ENCODE results near the gene TSC1.

The TSC1 gene

DNA sequence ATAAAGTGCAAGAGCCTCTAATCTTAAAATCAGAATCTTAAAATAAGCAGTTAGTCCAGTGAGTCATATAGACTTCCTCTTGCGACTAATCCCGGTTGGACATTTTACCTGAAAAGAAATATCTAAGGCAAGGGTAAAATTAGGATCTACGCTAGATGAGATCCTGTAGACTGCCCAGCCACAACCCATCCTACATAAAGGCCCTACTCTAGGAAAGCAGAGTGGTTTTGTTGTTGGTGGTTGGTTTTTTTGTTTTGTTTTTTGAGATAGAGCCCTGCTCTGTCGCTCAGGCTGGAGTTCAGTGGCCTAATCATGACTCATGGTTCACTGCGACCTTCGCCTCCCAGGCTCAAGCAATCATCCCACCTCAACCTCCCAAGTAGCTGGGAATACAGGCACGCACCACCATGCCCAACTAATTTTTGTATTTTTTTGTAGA lies 6.9 kb downstream of the TSC1 start:
- DNase-seq (ENCODE audit: low spot score): no peak

DNA sequence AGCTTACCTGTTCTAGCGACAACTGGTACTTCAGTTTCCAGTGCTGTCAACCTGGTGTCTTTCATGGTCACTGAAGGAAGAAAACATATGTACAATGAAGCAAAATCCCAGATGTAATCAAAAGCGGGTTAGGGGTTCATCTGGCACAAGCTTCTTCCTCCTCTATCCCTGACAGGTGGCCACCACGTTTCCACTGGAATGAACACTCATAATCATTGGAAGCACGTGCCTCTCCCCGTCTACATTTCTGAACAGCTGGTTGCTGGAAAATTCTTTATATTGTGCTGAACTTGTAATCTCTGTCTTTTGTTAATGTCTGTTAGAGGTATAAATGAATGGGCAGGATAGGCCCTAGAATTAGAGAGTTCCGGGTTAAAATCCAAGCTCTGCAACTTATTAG lies 9.4 kb downstream of the TSC1 start:
- DNase-seq (ENCODE audit: low spot score): no peak

DNA sequence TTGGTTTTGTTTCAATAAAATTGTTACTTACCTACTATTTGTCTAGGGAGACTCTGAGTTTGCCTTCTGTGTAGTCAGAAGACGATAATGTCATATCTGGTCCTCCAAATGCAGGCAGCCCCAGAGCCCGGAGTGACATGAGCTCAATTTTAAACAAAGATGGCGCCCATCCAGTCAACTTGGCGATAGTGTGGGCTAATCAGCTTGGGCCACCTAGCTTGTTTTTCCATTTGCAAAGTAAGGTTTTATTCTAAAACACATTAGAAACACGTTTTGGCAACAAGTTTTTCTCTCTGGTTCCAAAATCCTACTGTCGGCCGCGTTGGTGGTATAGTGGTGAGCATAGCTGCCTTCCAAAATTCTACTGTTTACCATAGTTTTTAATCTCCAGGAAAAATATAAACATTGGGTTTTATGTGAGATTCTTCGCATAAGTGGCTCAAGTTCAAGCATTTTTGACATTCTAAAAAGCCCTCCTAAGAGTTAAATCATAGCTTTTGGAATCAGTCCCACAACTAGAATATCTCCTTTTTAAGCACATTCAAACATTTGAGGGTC lies 13.2 kb downstream of the TSC1 start:
- no peak for DNase-seq (ENCODE audit: low spot score)

DNA sequence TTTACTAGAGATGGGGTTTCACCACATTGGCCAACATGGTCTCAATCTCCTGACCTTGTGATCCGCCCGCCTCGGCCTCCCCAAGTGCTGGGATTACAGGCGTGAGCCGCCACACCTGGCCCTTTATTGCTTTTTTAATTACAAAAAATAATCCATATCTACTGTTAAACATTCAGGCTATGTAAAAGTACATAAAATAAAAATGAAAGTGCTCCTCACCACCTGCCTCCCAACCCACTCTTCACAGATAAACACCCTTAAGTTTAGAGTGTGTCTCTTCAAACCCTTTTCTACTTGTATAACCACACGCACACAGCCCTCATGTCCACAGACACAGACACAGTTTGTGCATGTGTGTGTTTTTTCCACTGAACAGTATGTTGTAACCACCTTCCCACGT lies 16.7 kb downstream of the TSC1 start:
- DNase-seq (ENCODE audit: low spot score): no peak

DNA sequence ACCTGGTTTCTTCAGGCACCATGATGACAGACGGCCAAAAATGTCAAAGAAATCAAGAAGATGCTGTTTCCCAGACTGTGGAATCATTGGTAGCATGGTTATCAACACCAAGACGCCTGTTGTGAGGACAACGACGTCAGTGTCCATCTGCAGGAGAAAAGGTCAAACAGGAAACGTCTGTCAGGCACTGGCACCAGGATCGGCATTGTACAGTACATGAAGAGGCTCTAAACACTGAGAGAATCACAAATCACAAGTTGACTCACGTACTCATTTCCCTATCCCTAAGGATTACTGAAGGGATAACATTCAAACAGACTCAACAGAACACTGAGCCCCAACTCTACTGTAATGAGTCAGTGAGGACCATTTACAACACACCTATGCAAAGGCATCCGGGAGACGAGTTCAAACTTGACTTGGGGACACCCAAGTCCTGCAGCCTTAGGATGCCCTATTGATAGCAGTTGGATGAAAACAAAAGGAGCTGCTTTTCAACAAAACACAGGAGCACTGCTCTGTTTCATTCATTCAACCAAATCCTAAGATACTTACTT lies 21.0 kb downstream of the TSC1 start:
- peak; percentile 61 for DNase-seq (ENCODE audit: low spot score)

DNA sequence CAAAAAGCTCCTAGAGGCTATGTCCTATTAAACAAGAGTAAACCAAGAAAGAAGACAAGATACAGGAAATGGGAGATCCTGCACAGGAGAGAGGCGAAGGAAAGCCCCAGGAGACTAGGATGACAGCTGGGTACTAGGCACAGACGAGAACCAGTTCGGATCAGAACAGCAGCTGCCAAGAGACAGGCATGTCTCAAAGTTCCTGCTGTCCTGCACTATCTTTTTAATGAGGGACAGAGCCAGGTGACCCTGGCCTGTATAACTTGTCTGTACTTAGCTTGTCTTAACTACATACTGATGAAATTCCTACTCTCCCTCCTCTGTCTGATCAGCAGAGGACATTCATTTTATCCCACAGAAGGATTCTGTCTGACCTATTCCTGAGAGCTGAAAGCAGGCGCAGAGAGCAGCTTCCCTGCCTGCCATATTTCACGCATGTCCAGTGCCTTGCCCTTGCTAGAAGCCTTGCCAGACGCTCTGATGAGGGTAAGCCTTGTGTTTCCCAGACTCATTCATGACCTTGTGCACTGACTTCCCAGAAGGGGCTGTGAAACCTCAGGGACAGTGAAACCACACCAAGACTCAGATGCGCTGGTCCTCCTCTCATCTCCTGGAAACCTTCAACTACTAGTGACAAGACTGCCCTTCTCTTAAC lies 24.7 kb downstream of the TSC1 start:
- DNase-seq (ENCODE audit: low spot score): no peak

DNA sequence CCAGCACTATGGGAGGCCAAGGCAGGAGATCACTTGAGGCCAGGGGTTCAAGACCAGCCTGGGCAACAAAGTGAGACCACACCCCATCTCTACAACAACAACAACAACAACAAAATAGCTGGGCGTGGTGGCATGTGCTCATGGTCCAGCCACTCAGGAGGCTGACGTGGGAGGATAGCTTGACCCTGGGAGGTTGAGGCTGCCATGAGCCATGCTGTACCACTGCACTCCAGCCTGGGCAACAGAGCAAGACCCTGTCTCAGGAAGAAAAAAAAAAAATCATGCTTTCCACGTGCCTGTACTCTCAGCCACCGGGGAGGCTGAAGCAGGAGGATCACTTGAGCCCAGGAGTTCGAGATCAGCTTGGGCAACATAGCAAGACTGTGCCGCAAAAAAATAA lies 29.5 kb downstream of the TSC1 start:
- DNase-seq (ENCODE audit: low spot score): no peak

DNA sequence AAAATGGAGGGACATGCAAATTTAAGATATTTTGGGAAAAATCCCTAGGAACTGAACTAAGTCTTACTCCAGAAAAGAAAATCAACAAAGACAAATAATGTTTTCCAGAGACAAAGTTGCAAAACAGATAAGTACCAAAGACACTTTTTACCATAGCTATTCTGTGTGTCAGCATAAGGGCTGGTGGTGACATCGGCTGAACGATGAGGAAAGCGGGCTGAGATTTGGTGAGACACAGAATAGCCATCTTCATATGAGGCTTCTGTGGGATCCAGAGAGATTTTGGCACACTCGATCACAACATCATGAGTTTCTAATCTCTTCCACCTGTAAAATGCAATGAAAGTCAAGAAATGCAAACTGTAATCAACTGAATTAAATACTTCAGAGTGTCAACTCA lies 32.3 kb downstream of the TSC1 start:
- no peak for DNase-seq (ENCODE audit: low spot score)

DNA sequence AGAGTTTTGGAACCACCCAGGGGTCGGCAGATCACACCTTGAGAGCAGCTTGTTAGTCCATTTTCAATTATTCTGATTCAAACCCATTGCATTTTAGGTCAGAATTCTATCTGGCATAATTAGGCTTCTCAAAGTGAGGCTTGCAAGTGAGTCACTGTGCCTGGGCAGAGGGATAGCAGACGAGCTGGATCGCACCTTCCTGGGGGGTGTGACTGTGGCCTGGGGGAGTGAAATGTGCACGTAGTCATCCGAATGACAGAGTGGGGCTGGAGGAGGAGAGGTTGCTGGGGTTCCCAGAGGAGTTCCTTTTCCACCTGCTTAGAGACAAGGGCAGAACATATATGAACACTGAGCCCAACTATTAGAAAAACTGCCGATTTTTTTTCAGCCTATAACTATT lies 34.0 kb downstream of the TSC1 start:
- no peak for DNase-seq (ENCODE audit: low spot score)

DNA sequence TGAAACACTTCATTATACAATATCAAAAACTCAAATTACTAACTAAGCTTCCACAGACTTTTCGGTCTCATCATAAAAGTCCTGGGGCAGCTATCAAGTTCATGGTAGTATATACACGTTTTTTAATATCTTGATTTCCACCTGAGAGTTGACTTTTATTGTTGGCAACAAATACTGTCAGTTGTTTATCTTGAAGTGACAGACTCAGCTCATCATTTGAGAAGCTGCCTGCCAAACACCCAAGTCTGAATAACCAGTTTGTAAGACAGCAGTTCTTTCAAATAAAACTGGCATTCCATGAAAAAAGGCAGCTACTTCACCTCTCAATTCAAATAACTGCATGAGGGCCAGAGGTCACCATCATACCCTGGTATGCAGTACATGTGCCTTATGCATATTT lies 35.1 kb downstream of the TSC1 start:
- no peak for DNase-seq (ENCODE audit: low spot score)

DNA sequence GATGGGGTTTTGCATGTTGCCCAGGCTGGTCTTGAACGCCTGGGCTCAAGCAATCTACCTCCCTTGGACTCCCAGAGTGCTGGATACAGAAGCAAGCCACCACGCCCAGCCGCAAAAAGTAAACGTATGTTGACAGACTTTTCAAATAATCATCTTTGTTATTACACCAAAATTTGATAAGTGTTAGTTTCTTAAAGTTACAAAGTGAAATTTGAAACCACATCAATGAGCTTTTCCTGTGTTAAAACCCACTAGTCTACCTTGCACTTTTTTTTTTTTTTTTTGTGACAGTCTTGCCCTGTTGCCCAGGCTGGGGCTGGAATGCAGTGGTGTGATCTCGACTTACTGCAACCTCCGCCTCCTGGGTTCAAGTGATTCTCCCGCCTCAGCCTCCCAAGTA lies 35.8 kb downstream of the TSC1 start:
- no peak for DNase-seq (ENCODE audit: low spot score)

DNA sequence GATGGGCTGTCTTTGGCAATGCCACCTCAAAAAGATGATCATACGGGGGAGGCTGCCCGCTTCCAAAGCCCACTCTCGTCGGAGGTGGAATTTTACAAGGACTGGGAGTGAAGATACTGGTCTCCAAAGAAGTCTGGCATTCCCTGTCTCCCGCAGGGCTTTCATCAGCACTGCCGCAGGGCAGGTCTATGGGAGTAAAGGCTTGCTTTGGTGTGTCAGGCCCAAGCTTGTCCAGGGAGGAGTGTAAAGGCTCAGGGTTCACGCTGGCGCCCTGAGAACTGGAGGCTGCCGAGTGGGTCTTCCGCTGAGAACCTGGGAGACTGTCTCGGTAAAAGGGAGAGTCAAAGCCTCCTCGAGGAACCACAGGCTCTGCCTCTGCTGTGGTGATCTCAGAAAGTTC lies 38.7 kb downstream of the TSC1 start:
- no peak for DNase-seq (ENCODE audit: low spot score)

DNA sequence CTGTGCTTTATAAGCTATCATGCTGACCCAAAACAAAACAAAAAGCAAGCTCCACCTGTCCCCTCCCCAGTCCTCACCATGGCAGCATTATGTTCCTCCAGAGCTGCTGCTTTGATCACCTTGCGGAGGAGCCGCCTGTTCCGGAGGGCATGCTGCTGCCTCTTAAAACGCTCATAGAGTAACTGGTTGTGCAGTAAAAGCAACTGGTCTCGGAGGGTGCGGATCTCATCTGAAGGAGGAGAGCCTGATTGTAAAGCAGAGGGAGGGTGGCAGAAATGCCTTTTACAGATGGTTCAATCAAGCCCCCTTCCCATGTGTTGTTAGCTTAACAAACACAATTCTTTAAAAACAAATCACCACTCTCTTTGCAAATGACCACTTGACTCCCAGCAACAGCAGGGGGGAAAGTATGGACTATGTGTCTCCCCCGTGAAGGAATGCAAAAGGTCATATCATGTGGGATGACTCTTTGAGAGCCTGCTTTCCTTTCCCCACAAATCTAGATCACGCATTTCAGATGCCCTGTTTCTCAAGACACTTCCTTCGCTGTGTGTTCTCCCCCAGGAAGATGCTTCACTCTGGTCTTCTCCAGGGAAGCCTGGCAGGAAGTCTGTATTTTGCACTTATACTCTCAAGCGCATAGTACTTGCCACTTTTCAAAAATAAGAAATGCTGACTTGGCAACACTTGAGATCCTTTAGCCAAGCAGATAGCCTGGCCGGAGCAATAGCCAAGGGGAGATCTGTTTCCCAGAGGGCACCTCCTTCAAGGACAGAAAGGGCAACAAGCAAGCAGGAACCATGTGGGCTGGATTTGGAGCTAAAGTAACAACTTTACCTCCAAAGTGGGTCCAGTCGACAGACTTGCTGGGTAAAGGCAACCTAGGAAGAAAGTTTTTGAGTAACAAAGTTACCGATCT lies 40.6 kb downstream of the TSC1 start:
- DNase-seq (ENCODE audit: low spot score): no peak

DNA sequence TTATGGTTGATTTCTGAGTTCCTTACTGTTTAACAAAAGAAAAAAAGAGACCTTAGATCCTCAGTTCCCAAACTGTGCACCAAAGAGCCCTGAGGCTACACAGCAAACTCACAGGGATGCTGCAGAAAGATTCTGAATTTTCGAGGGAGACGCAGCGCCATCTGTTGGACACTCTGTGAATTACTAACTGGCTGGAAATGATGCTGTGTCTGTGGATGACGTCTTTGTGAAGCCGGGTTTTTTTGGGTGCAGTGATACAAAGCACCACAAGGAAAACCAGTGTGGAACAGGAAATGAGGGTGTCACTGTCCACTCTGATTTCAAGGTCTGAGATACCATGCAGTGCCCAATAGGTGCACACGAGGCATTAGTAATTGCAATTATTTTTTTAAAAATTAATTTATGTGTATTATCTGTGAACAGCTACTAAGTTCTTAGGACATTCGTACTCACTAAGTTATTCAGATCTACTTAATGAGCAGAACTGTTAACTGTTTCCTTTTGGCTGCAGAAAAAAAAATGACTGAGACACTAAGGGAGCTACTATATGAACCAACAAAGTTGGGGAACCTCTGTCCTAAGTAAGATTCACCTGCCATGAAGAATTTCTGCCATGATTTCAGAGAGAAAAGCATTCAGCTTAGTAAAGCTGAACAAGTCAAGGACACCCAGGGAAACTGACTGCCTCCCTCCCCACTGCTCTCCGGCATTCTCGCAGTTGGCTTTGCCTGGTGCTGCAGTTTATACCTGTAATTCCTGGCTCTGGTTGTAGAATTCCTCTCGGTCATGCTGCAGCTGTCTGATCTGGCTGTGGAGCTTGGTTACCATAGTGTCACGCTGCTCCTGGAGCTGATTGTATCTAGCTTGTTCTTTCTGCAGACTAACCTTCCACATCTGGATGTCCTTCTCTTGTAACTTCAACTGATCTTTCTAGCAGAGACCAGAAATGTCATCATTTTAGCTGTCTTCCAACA lies 42.3 kb downstream of the TSC1 start:
- DNase-seq (ENCODE audit: low spot score): peak; percentile 75

DNA sequence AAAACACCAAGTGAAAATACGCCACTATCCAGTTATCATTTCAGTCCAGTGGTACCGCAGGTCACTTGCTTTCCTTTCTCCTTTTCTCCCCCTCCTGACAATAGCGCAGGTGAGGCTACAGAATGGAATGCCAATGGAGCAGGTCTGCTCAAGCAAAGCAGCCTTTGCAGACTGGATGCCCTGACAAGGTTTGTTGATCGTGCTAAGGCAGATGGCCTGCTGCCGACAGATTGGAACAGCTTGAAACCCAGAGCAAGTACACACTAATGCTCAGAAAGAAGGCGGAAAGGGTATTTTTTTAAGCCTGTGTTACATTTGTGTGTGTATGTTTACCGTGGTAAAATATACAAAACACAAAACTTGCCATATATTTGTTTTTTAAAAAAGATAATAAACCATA lies 46.4 kb downstream of the TSC1 start:
- no peak for DNase-seq (ENCODE audit: low spot score)

DNA sequence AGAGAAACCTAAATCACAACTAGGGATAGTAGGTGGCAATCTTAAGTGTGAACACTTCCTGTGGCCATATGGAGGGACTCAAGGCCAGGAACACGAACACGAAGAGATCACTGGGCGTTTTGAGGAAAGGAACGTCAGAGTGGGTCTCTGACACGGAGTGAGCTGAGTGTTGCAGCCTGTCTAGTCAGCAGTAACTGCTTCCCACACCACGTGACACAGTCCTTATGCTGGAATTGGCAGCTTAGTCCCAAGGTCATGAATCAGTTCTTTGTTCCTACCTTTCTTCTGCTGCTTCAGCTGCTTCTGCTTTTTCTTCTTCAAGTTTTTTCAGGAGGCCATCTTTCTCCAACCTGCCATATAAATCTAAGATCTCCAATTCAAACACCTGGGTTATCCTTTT lies 47.5 kb downstream of the TSC1 start:
- DNase-seq (ENCODE audit: low spot score): peak; percentile 96

DNA sequence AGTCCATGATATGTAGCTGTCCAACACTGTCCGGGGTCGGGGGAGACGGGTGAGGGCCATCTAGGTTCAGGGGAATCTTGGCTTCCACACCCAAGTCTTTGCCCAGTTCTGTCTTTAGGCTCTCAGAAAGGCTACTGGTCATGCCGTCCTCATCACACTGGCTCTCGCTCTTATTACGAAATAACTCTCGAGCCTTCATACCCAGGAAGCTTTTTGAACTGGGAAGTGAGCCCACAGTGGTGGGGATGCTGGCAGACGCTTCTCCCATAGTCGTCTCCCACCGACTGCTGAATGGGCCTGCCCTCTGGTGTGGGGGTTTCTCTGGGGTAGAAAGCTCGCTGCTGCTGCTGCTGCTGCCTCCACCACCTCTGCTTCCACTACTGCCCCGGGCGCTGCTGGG lies 48.2 kb downstream of the TSC1 start:
- DNase-seq (ENCODE audit: low spot score): no peak

DNA sequence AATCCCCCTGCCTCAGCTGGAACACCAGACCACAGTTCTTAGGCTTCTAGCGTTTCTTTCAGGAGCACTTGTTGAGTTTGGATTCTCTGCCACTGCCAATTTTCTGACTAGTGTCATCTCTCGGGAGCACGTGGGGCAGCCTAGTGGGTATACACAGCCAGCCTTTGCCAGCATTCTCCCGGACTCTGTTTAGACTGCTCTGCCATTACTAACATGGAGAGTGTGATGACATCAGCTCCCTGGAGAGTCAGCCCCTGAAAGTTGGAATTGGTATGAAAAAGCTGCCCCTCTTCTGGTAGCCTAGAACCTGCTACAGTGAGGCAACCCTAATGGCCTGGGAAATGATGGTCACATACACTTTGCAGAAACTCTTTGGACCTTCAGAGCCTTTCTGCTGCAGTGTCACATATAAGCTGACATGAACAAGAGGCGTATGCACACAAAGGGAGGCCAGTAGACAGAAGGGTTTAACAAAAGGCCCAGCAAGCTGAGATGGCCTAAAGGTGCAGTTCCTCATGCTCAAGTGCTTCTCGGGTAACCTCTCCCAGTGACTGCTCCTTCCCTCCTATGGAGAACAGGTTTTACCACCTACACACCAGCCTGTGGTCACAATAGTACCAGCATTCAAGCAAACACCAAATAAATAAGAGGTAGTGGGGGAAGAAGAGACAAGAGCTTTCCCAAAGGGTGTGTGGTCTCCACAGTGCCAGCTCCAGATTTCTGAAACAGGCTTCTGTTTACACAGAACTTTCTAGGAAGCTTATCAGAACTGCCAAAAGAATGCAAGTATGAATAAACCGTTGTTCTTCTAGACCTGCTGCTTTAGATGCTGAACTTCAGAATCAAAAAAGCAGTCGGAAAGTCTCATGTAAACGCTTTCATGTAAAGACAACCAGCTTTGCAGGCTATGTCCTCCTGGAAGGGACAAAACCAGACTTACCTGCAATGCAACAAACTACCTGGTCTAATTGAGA lies 49.3 kb downstream of the TSC1 start:
- peak; percentile 55 for DNase-seq (ENCODE audit: low spot score)

DNA sequence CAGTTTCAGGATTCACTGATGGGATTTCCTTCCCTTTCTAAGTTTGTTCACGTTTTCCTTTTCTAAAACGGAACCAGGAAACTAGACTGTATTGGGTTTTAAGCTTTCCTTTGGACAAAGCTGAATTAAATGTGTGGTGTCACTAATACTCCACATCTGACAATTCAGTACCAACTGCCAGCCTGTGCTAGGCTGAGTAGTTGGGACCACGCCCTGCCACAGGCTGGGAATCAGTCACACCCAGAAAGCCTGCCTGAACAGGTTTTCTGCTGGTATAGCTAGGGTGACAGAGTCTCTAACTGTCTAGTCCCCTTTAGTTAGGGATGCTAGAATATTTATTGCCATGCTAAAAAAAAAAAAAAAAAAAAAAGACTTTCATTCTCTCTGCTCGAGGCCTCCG lies 50.1 kb downstream of the TSC1 start:
- peak; percentile 15 for DNase-seq (ENCODE audit: low spot score)

DNA sequence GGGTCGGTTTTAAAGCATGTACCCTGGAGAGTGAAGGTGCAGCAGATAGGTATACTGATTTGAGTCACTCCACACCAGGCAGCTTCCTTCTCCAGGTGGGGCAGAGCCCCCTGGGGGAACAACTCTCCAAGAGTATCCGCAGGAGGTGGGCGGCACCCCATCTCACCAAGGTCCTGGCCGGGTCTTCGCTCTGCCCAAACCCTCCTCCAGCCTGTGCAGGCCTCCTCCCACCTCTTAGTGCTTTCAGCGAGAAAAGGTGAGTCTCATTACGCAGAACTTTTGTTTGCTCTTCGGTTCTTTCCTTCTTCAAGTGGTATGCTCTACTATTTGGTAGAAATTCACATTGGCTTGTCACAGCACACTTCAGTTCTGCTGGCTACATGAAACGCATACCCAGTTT lies 52.0 kb downstream of the TSC1 start:
- DNase-seq (ENCODE audit: low spot score): no peak

DNA sequence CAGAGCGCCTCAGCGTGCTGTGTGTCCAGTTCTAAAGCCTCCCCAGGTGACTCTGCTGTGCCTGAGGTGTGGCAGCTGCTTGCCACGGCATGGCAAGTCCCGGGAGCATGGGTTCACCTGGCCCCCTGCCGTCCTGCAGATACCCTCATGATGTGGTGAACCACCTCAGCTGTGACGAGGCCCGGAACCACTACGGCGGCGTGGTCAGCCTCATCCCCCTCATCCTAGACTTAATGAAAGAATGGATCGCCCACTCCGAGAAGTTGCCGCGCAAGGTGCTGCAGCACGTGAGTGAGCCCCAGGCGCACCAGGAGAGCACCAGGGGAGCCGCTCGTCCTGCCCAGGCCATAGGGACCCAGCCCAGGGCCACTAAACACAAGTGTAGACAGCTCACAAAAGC lies 56.3 kb downstream of the TSC1 start:
- DNase-seq (ENCODE audit: low spot score): no peak
